Brain microvascular endothelial cell (primary cell): ENCODE data around the gene THOC6.

ENCODE experiments used
- DNase-seq: peaks from one replicate; pipeline ENCODE4 v3.0.0-alpha.2; 2020
- H3K27ac ChIP-seq: fragments of 250-450 bp; sonication (Bioruptor Pico); 2 replicates; pipeline ENCODE4 v1.5.1; 2020; ENCODE audit warnings: mild to moderate bottlenecking, moderate library complexity
- H3K27me3 ChIP-seq: fragments of 250-450 bp; sonication (Bioruptor Pico); replicated peaks from 2 replicates; pipeline ENCODE4 v1.5.1; 2020; ENCODE audit warnings: mild to moderate bottlenecking
- H3K36me3 ChIP-seq: fragments of 250-450 bp; sonication (Bioruptor Pico); replicated peaks from 2 replicates; pipeline ENCODE4 v1.5.1; 2020; ENCODE audit warnings: mild to moderate bottlenecking
- H3K4me3 ChIP-seq: 2 replicates; pipeline ENCODE4 v1.5.1; 2011; ENCODE audit warnings: low read depth, mild to moderate bottlenecking, control low read depth, low read length, moderate library complexity
- CTCF ChIP-seq: IDR thresholded peaks from 2 replicates; pipeline ENCODE4 v1.5.1; 2011; ENCODE audit warnings: low read depth, mild to moderate bottlenecking, moderate library complexity, low read length, control low read depth, inconsistent platforms; ENCODE audit errors: missing control alignments
- in situ Hi-C: cut with HindIII; loops from 2 replicates; pipeline ENCODE4 v1.10.0; 2017; ENCODE audit warnings: low sequenced_read_pairs, low pct_ligation_motif_present

The THOC6 gene

GRCh38 chr16:3042376-3042775 lies 18.5 kb downstream of the THOC6 start:
- no peak overlapping the region for H3K4me3 ChIP-seq
- no peak for DNase-seq
- peaks cover 29% of the 10 kb centered on the region for H3K27me3 ChIP-seq
- no peak overlapping the region for H3K27ac ChIP-seq
- in situ Hi-C loops: no loop called here
- H3K36me3 ChIP-seq: no peaks in the 10 kb centered on the region
- TF ChIP-seq CTCF: no peak

- Histone ChIP-seq H3K4me3 (no peak overlapping the region), H3K27ac (no peak overlapping the region), H3K36me3 (no peaks in the 10 kb centered on the region), H3K27me3 (peaks cover 11% of the 10 kb centered on the region)
- in situ Hi-C loops: no loop called here
- TF ChIP-seq CTCF: no peak
- DNase-seq: no peak
Measured at GRCh38 chr16:3044708-3045107, 20.9 kb downstream of the THOC6 start.

- DNase-seq: no peak
- in situ Hi-C loops: no loop called here
- Histone ChIP-seq H3K36me3 (no peaks in the 10 kb centered on the region), H3K27ac (no peak within 1 kb of the TSS), H3K4me3 (peak within 1 kb of the TSS; percentile 51), H3K27me3 (peaks cover 11% of the 10 kb centered on the region)
- no peak for TF ChIP-seq CTCF
Measured at GRCh38 chr16:3045758-3046640, 22.2 kb downstream of the THOC6 start, which contains the start of gene MMP25. MMP25 (plus strand) TSS chr16:3046561; CDS start chr16:3046918, 357 bp downstream.

GRCh38 chr16:3046641-3047386 lies 23.0 kb downstream of the THOC6 start:
- no peak for DNase-seq
- H3K27ac ChIP-seq: no peak overlapping the region
- no peak for TF ChIP-seq CTCF
- in situ Hi-C loops: no loop called here
- no peaks in the 10 kb centered on the region for H3K36me3 ChIP-seq
- H3K27me3 ChIP-seq: peaks cover 11% of the 10 kb centered on the region
- no peak overlapping the region for H3K4me3 ChIP-seq

GRCh38 chr16:3047387-3047720 lies 23.5 kb downstream of the THOC6 start:
- no peaks in the 10 kb centered on the region for H3K36me3 ChIP-seq
- TF ChIP-seq CTCF: no peak
- no peak overlapping the region for H3K27ac ChIP-seq
- no peak overlapping the region for H3K4me3 ChIP-seq
- peaks cover 11% of the 10 kb centered on the region for H3K27me3 ChIP-seq
- in situ Hi-C loops: no loop called here
- DNase-seq: no peak
